Activated CD4-positive, alpha-beta memory T cell treated with anti-CD3 and anti-CD28 coated beads for 36 hours (primary cell): Measurements from ENCODE around the gene C2CD4D. TPM values are rescaled to one million over a fixed set of nuclear protein-coding genes. Genes with fewer than 3 reads are reported as not detected.

ENCODE experiments used
- CTCF ChIA-PET: fragments of 350-600 bp; sonication (Branson Sonifier 250); formaldehyde crosslinking; loops from one replicate; lab custom pipeline; 2021; ENCODE audit warnings: antibody characterized with exemption, inconsistent platforms; lab: Charles Lee
- POLR2A ChIA-PET: fragments of 350-600 bp; sonication (Branson Sonifier 250); formaldehyde crosslinking; loops from one replicate; lab custom pipeline; 2021; ENCODE audit warnings: antibody characterized with exemption; lab: Charles Lee
- DNase-seq: peaks from one replicate; pipeline ENCODE4 v3.0.0-alpha.2; 2020
- H3K27ac Mint-ChIP-seq: one replicate; pipeline ENCODE4 v1.8.0; 2021; ENCODE audit warnings: mixed read lengths
- H3K27me3 Mint-ChIP-seq: one replicate; pipeline ENCODE4 v1.8.0; 2021; ENCODE audit warnings: mixed read lengths
- H3K36me3 Mint-ChIP-seq: one replicate; pipeline ENCODE4 v1.8.0; 2021; ENCODE audit warnings: mixed read lengths
- H3K4me1 Mint-ChIP-seq: one replicate; pipeline ENCODE4 v1.8.0; 2021; ENCODE audit warnings: low read depth, mixed read lengths
- H3K4me3 Mint-ChIP-seq: one replicate; pipeline ENCODE4 v1.8.0; 2021; ENCODE audit warnings: mild to moderate bottlenecking, mixed read lengths
- H3K9me3 Mint-ChIP-seq: one replicate; pipeline ENCODE4 v1.8.0; 2021; ENCODE audit warnings: mixed read lengths
- intact Hi-C: fragments of 100-400 bp; cut with micrococcal nuclease; formaldehyde crosslinking; loops from one replicate; pipeline ENCODE4 v1.15.1; 2023
- total RNA-seq, 2 experiments: library from RNA; stranded (reverse); gene quantifications; one replicate each; pipeline ENCODE4 v1.2.3, GENCODE V29; 2021

The C2CD4D gene
- total RNA-seq, 2 experiments from 2014 or later, result 3.3 to 3.9 TPM

- H3K4me1 Mint-ChIP-seq, result peaks cover 43% of the 10 kb centered on the region
- intact Hi-C loops, result no loop called here
- ChIA-PET CTCF (interaction anchor here (0.6 kb wide), 1 partner anchor 19 kb away, joined by 3 read pairs; no protein-coding TSS in a partner anchor), POLR2A (no interaction called here)
- no peaks in the 10 kb centered on the region for H3K9me3 Mint-ChIP-seq
- no peak overlapping the region for H3K4me3 Mint-ChIP-seq
- no peak for DNase-seq
- no peaks in the 10 kb centered on the region for H3K36me3 Mint-ChIP-seq
- H3K27me3 Mint-ChIP-seq, result no peaks in the 10 kb centered on the region
- H3K27ac Mint-ChIP-seq, result no peak overlapping the region
Observed at GRCh38 chr1:151814426-151814825, 25.2 kb downstream of the C2CD4D start.

DNA sequence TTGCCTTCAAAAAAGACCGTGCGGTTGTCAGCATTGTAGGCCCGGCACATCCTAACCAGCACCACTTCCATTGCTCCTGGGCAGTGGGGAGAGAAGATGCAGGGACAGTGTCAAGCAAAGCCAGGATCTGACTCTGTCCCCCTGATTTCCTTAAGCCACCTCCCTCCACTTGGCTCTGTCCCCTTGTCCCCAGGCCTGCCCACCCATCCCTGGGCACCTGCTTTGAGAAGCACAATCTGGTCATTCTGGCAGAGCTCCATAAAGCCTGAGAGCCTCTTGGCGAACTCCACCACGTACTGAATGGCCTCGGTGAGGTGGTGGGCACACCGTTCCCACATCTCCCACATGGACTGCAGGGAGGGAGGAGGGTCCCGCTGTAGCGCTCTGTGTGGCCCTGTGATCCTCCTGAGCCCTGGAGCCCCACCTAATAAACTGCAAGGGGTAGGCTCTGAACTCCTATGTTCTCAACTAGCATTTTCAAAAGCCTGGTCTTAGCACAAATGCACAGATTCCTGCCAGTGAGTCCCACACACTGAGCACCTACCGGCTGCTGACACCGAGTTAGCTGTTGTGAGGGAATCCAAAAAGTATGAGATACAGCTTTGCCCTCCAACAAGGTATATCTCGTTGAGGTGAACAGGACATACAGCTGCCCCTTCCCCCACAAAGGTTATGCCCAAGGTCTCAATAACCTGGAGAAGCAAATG is 26.2 kb downstream of the C2CD4D start:
- no peak overlapping the region for H3K27ac Mint-ChIP-seq

GRCh38 chr1:151811181-151811580 is 28.4 kb downstream of the C2CD4D start:
- H3K4me3 Mint-ChIP-seq, result no peak overlapping the region
- peaks cover 23% of the 10 kb centered on the region for H3K4me1 Mint-ChIP-seq
- DNase-seq, result no peak
- H3K27ac Mint-ChIP-seq, result no peak overlapping the region
- intact Hi-C loops, result no loop called here
- no peaks in the 10 kb centered on the region for H3K27me3 Mint-ChIP-seq
- POLR2A ChIA-PET, result interaction anchor here (1.2 kb wide), 1 partner anchor 16 kb away, joined by 4 read pairs; no protein-coding TSS in a partner anchor
- H3K9me3 Mint-ChIP-seq, result no peaks in the 10 kb centered on the region
- no peaks in the 10 kb centered on the region for H3K36me3 Mint-ChIP-seq
- CTCF ChIA-PET, result interaction anchor here (1.2 to 1.4 kb wide), 2 partner anchors 10 to 25 kb away, joined by 3 to 5 read pairs; no protein-coding TSS in a partner anchor

More for the DNA sequence above, 26.2 kb downstream of the C2CD4D start:
- intact Hi-C loops, result no loop called here
- CTCF ChIA-PET, result interaction anchor here (1.5 kb wide), 1 partner anchor 22 kb away, joined by 3 read pairs; no protein-coding TSS in a partner anchor
- DNase-seq, result no peak
- Mint-ChIP-seq H3K4me1 (peaks cover 36% of the 10 kb centered on the region), H3K4me3 (no peak overlapping the region), H3K36me3 (no peaks in the 10 kb centered on the region), H3K27me3 (no peaks in the 10 kb centered on the region), H3K9me3 (no peaks in the 10 kb centered on the region)
- POLR2A ChIA-PET, result no interaction called here

DNA sequence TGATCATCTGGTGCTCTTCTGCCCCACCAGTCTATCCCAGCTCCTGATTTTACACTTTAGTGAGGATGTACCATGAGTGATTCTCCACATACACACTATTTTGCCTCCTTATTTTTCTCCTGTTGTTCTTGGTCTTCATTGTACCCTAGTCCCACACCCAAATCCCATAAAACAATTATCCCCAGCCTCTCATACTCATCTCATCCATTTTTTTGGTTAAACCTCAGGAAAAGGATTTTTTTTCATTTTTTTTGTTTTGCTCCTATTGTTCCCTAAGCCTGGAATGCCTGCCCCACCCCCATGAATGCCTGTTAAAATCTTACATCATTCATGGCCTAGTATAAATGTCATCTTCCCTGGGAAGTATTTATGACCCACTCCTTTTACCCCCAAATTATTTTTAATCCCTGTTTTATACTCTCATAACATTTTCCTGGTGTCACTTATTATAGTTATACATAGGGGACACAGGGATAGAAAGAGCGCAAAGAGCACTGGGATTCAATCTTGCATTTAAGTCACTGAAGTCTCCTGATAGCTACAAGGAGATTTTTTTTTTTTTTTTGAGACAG is 29.5 kb downstream of the C2CD4D start:
- no peaks in the 10 kb centered on the region for H3K9me3 Mint-ChIP-seq
- ChIA-PET POLR2A (no interaction called here), CTCF (no interaction called here)
- H3K4me3 Mint-ChIP-seq, result no peak overlapping the region
- DNase-seq, result no peak
- peaks cover 12% of the 10 kb centered on the region for H3K4me1 Mint-ChIP-seq
- H3K36me3 Mint-ChIP-seq, result no peaks in the 10 kb centered on the region
- no peak overlapping the region for H3K27ac Mint-ChIP-seq
- H3K27me3 Mint-ChIP-seq, result no peaks in the 10 kb centered on the region
- intact Hi-C loops, result no loop called here

DNA sequence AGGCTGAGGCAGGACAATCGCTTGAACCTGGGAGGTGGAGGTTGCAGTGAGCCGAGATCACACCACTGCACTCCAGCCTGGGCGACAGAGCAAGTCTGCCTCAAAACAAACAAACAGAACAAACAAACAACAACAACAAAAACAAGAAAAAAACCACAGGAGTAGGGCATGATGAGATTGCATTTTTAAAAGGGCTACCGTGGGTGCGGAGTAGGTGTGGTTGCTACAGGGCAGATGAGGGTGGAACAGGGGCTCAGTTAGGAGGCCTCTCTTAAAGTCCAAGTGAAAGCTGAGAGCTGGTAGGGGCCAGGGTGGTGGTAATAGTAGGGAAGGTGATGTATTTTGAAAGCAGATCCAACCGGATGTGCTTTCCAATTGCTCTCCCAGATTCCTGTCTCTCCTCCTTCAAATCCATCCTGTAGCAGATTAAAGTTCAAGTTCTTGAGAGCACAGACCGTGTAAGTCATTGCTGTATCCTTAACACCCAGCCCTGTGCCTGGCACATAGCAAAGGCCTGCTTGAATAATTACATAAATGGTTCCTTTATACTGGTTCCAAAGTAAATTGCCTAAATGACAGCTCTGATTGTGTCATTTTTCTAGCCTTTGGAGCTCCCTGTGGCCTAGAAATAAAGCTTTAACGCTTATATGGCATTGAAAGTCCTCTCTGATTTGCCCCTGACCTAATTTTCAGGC is 30.2 kb downstream of the C2CD4D start:
- intact Hi-C loops, result no loop called here
- ChIA-PET CTCF (no interaction called here), POLR2A (no interaction called here)
- Mint-ChIP-seq H3K27ac (no peak overlapping the region), H3K4me3 (no peak overlapping the region), H3K9me3 (no peaks in the 10 kb centered on the region), H3K4me1 (peaks cover 7% of the 10 kb centered on the region), H3K36me3 (no peaks in the 10 kb centered on the region), H3K27me3 (no peaks in the 10 kb centered on the region)
- DNase-seq, result no peak

GRCh38 chr1:151807766-151808165 is 31.9 kb downstream of the C2CD4D start:
- Mint-ChIP-seq H3K4me1 (peaks cover 3% of the 10 kb centered on the region), H3K36me3 (no peaks in the 10 kb centered on the region), H3K27ac (no peak overlapping the region), H3K4me3 (no peak overlapping the region), H3K9me3 (no peaks in the 10 kb centered on the region), H3K27me3 (no peaks in the 10 kb centered on the region)
- no peak for DNase-seq
- ChIA-PET POLR2A (no interaction called here), CTCF (no interaction called here)
- intact Hi-C loops, result no loop called here

DNA sequence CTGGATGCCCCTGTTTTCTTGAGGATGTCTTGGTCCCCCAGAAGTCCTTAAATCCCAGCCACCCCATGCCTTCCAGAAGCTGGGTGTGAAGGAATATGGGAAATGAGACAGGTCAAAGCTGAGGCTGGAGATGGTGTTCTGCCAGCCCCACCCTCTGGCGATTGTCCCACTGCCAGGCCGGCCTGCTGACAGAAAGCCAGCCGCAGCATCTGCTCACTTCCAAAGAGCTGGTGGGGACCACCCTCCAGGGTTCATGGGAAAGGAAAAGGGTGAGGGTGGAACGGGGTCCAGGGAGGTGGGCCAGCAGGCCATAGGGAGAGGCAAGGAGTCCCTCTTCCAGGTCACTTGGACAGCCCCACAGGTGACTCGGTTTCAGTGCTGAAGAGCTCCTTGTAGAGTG is 32.5 kb downstream of the C2CD4D start:
- no peak overlapping the region for H3K27ac Mint-ChIP-seq
- CTCF ChIA-PET, result interaction anchor here (1.2 kb wide), 1 partner anchor 72 kb away, joined by 3 read pairs; no protein-coding TSS in a partner anchor
- POLR2A ChIA-PET, result no interaction called here
- no peaks in the 10 kb centered on the region for H3K9me3 Mint-ChIP-seq
- H3K36me3 Mint-ChIP-seq, result no peaks in the 10 kb centered on the region
- DNase-seq, result no peak
- no peaks in the 10 kb centered on the region for H3K27me3 Mint-ChIP-seq
- no peaks in the 10 kb centered on the region for H3K4me1 Mint-ChIP-seq
- intact Hi-C loops, result no loop called here
- no peak overlapping the region for H3K4me3 Mint-ChIP-seq

DNA sequence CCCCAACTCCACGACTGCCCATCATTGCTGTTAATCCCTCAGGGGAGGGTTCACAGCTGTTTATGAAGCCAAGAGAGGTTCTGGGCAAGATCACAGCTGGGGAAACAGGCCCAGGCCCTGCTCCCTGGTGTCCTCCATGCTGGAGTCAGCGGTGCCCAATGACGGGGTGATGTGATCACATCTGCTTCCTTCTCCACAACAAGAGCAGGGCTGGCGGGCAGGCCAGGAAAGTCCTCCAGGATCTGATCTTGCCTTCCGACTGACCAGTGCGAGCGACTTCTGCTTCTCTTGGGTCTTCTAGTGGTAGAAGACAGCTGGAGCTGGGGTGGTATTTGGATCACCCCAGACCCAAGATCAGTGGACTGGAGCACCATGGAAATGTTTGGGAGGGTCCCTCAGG is 33.5 kb downstream of the C2CD4D start:
- intact Hi-C loops, result no loop called here
- no peak for DNase-seq
- no peak overlapping the region for H3K27ac Mint-ChIP-seq
- no peaks in the 10 kb centered on the region for H3K4me1 Mint-ChIP-seq
- H3K9me3 Mint-ChIP-seq, result no peaks in the 10 kb centered on the region
- ChIA-PET POLR2A (no interaction called here), CTCF (interaction anchor here (0.6 to 1.2 kb wide), 2 partner anchors 71 to 1563 kb away, joined by 3 read pairs; no protein-coding TSS in a partner anchor)
- no peak overlapping the region for H3K4me3 Mint-ChIP-seq
- H3K36me3 Mint-ChIP-seq, result no peaks in the 10 kb centered on the region
- H3K27me3 Mint-ChIP-seq, result no peaks in the 10 kb centered on the region

- DNase-seq, result no peak
- Mint-ChIP-seq H3K9me3 (no peaks in the 10 kb centered on the region), H3K27me3 (no peaks in the 10 kb centered on the region), H3K4me3 (no peak within 1 kb of the TSS), H3K27ac (no peak within 1 kb of the TSS), H3K36me3 (no peaks in the 10 kb centered on the region), H3K4me1 (peaks cover 4% of the 10 kb centered on the region)
- POLR2A ChIA-PET, result no interaction called here
- CTCF ChIA-PET, result no interaction called here
- intact Hi-C loops, result no loop called here
Observed at GRCh38 chr1:151805066-151805820, 34.4 kb downstream of the C2CD4D start, which contains the start of gene LINGO4. TSS of gene LINGO4 (minus strand) at chr1:151805419. CDS start at chr1:151802704, 2,715 bp downstream.

DNA sequence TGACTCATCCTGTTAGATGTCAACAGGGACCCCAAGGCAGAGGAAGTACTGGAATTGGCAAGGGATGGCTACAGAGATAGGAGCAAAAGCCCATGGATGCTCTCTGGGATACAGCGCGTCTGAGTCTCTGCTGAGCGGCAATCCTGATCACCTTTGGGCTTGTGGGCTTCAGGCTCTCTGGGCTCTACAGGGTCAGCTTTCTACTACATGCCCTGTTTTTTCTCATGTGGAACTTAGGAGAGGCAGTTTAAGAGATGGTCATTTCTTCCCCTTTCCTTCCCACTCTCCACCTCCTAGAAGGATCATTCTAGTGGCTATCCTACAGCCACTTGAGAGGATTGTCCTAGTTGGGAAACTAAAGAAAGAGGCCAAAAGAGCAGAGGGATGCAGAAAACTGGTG is 35.7 kb downstream of the C2CD4D start:
- CTCF ChIA-PET, result interaction anchor here (0.5 kb wide), 1 partner anchor 205 kb away, joined by 3 read pairs; no protein-coding TSS in a partner anchor
- POLR2A ChIA-PET, result no interaction called here
- H3K27ac Mint-ChIP-seq, result no peak overlapping the region
- H3K36me3 Mint-ChIP-seq, result no peaks in the 10 kb centered on the region
- no peak overlapping the region for H3K4me3 Mint-ChIP-seq
- H3K9me3 Mint-ChIP-seq, result no peaks in the 10 kb centered on the region
- peaks cover 8% of the 10 kb centered on the region for H3K4me1 Mint-ChIP-seq
- no peak for DNase-seq
- no peaks in the 10 kb centered on the region for H3K27me3 Mint-ChIP-seq
- intact Hi-C loops, result no loop called here

DNA sequence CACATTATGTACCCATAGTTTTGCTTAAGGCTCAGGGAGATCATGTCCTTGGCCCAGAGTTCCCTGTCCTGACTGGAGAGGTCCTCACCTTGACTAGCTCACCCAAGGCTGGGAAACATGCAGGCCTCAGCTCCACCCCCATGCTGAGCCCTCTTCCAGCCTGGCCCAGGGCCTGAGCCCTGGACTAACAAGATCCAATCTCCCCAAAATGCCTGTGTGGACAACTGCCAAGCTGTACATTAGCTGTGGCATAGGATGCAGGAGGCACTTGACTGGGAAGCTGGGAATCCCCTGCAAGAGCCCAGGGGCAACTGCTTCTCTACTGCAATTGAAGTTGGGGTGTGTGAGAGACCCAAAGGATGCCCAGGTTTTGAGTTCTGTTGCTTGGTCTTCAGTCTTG is 36.5 kb downstream of the C2CD4D start:
- Mint-ChIP-seq H3K27me3 (no peaks in the 10 kb centered on the region), H3K4me1 (peaks cover 8% of the 10 kb centered on the region), H3K4me3 (no peak overlapping the region), H3K9me3 (no peaks in the 10 kb centered on the region), H3K36me3 (no peaks in the 10 kb centered on the region), H3K27ac (no peak overlapping the region)
- ChIA-PET POLR2A (no interaction called here), CTCF (interaction anchor here (1.6 kb wide), 1 partner anchor 210 kb away, joined by 4 read pairs; no protein-coding TSS in a partner anchor)
- DNase-seq, result no peak
- intact Hi-C loops, result no loop called here
